ENCODE data around the gene C10orf67.
"Not testable (repeated sequence)": the region's sequence is repeated elsewhere in the genome, so short reads cannot be mapped to it uniquely, and the experiment has no call there.

The C10orf67 gene

DNA sequence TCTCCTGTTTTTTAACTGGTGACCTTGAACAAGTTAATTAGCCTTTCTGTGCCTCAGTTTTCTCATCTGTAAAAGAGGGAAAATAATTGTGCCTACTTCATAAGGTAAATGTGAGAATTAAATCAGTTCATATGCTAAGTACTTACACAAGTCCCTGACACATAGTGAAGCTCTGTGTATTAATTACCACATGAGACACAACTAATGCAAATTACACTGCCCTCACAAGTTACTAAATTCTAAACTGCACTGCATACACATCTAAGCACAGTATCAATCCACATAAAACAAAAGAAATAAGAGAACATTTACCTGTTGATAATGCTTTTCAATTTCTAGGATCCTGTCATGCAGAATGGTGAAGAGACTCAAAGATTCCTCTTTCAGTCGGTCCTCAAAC is 22.5 kb downstream of the C10orf67 start:
- no peaks in the 10 kb centered on the region for H3K79me2 ChIP-seq (ENCODE audit: control insufficient read depth, insufficient read depth, low read length, unreplicated experiment)
- no peak overlapping the region for H2AFZ ChIP-seq (ENCODE audit: low read length, unreplicated experiment)

DNA sequence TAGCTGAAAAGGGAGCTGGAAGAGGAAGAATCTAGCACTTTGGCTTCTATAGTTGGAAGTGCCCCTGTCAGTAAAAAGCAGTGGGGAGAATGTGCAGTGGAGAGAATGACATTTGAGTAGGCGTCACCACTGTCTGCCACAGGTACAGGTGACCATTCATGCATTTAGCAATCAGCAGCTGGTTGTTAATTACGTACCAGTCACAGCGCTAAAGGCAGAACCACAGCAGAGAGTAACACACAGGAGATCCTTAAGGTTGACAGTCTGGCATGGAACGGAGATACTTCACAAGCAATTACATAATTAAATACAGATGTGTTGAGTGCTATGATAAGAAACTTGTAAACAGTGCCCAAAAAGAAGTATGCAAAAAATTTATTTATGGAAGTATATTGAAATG is 24.8 kb downstream of the C10orf67 start:
- no peak overlapping the region for H2AFZ ChIP-seq (ENCODE audit: low read length, unreplicated experiment)
- no peak overlapping the region for H3K27ac ChIP-seq (ENCODE audit: low read depth, low read length)
- H3K4me1 ChIP-seq (ENCODE audit: control insufficient read depth, insufficient read depth, low read length, unreplicated experiment) = no peaks in the 10 kb centered on the region
- no peaks in the 10 kb centered on the region for H3K27me3 ChIP-seq (ENCODE audit: insufficient read depth, low read length)
- no peaks in the 10 kb centered on the region for H3K36me3 ChIP-seq (ENCODE audit: insufficient read depth, low read length)
- no peaks in the 10 kb centered on the region for H3K79me2 ChIP-seq (ENCODE audit: control insufficient read depth, insufficient read depth, low read length, unreplicated experiment)
- H3K4me3 ChIP-seq (ENCODE audit: low read depth, low read length) = no peak overlapping the region

More for the DNA sequence above, 22.5 kb downstream of the C10orf67 start:
- H3K27me3 ChIP-seq (ENCODE audit: insufficient read depth, low read length) = no peaks in the 10 kb centered on the region
- H3K4me1 ChIP-seq (ENCODE audit: control insufficient read depth, insufficient read depth, low read length, unreplicated experiment) = no peaks in the 10 kb centered on the region
- H3K36me3 ChIP-seq (ENCODE audit: insufficient read depth, low read length) = no peaks in the 10 kb centered on the region
- no peak overlapping the region for H3K27ac ChIP-seq (ENCODE audit: low read depth, low read length)
- no peak overlapping the region for H3K4me3 ChIP-seq (ENCODE audit: low read depth, low read length)

DNA sequence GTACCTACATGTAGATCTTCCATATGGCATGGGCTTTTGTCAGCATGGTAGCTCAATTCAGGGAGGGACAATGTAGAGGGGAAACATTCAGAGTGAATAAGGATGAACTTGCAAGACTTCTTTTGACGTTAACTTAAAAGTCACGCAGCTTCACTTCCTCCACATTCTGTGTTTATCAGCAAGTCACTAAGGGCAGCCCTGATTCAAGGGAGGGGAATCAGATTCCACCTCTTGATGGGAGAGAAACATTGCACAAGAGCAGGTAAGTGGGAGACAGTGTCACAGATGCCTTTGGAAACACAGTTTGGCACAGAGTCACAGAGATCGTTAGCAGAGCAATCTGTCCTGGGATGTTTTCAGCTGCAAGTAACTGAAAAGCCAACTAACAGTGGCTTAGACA is 26.2 kb downstream of the C10orf67 start:
- H2AFZ ChIP-seq (ENCODE audit: low read length, unreplicated experiment) = no peak overlapping the region

DNA sequence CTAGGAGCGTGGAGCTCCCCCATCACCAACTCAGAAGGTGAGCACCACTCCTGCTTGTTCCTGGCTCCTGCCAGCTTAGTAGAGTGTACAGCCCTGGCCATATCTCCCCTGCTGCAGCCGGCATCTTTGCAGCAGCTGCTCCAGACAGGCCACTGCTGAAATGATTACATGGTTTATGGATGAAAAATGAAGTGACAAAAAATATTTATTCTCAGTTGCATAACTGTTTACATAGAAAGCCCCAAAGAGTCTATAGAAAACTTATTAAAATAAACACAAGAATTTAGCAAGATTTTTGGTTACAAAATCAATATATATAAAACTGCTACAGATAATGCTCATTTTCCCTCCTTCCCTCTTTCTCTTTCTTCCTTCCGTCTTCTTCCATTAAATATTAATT is 27.2 kb downstream of the C10orf67 start:
- H3K4me3 ChIP-seq (ENCODE audit: low read depth, low read length) = no peak overlapping the region
- H3K79me2 ChIP-seq (ENCODE audit: control insufficient read depth, insufficient read depth, low read length, unreplicated experiment) = no peaks in the 10 kb centered on the region
- no peak overlapping the region for H3K27ac ChIP-seq (ENCODE audit: low read depth, low read length)
- peaks cover 2% of the 10 kb centered on the region; the same call in 1 of the 2 replicates for H3K27me3 ChIP-seq (ENCODE audit: insufficient read depth, low read length)
- no peaks in the 10 kb centered on the region for H3K36me3 ChIP-seq (ENCODE audit: insufficient read depth, low read length)
- no peak overlapping the region for H2AFZ ChIP-seq (ENCODE audit: low read length, unreplicated experiment)
- H3K4me1 ChIP-seq (ENCODE audit: control insufficient read depth, insufficient read depth, low read length, unreplicated experiment) = no peaks in the 10 kb centered on the region

More for the DNA sequence above, 26.2 kb downstream of the C10orf67 start:
- H3K36me3 ChIP-seq (ENCODE audit: insufficient read depth, low read length) = no peaks in the 10 kb centered on the region
- H3K27me3 ChIP-seq (ENCODE audit: insufficient read depth, low read length) = no peaks in the 10 kb centered on the region
- no peak overlapping the region for H3K4me3 ChIP-seq (ENCODE audit: low read depth, low read length)
- H3K4me1 ChIP-seq (ENCODE audit: control insufficient read depth, insufficient read depth, low read length, unreplicated experiment) = no peaks in the 10 kb centered on the region
- no peak overlapping the region for H3K27ac ChIP-seq (ENCODE audit: low read depth, low read length)
- H3K79me2 ChIP-seq (ENCODE audit: control insufficient read depth, insufficient read depth, low read length, unreplicated experiment) = no peaks in the 10 kb centered on the region

DNA sequence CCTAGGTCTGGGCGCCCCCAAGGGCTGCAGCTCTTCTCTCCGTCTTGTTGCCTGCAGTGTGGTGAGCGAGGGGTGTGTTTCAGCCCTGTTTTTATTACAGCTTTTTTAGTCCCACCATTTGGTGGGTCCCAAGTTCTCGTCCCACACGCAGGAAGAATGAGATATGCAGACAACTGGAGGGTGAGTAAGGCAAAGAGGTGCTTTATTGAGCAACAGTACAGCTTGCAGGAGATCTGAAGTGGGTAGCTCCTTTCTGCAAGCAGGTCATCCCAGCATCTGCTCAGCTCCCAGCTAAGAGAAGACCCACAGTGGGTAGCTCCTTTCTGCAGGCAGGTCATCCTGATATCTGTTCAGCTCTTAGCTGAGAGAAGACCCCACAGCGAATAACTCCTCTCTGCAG is 28.2 kb downstream of the C10orf67 start:
- no peak overlapping the region for H3K27ac ChIP-seq (ENCODE audit: low read depth, low read length)
- H2AFZ ChIP-seq (ENCODE audit: low read length, unreplicated experiment) = no peak overlapping the region
- H3K4me3 ChIP-seq (ENCODE audit: low read depth, low read length) = no peak overlapping the region
- H3K36me3 ChIP-seq (ENCODE audit: insufficient read depth, low read length) = no peaks in the 10 kb centered on the region
- H3K27me3 ChIP-seq (ENCODE audit: insufficient read depth, low read length) = peaks cover 6% of the 10 kb centered on the region; the same call in 1 of the 2 replicates
- no peaks in the 10 kb centered on the region for H3K4me1 ChIP-seq (ENCODE audit: control insufficient read depth, insufficient read depth, low read length, unreplicated experiment)
- no peaks in the 10 kb centered on the region for H3K79me2 ChIP-seq (ENCODE audit: control insufficient read depth, insufficient read depth, low read length, unreplicated experiment)

DNA sequence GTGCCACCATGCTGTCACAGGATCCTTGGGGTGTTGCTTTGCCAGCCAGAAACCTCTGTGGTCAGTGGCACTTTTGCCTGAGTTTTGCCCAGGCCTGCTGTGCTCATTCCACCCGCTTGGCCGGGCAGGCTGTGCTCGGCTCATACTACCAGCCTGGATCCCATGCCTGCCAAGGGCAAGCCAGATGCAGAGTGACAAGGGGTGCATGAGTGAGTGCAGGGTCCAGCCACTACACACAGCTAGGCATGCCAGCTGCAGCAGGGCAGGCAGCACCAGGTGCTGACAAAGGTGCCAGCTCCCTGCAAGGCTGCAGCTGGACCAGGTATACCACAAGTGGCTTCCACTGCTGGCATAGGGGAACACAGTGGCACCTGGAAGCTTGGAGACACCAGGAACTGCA is 28.6 kb downstream of the C10orf67 start:
- Histone ChIP-seq H3K27ac (ENCODE audit: low read depth, low read length) (no peak overlapping the region), H3K4me3 (ENCODE audit: low read depth, low read length) (no peak overlapping the region), H3K27me3 (ENCODE audit: insufficient read depth, low read length) (peaks cover 6% of the 10 kb centered on the region; the same call in 1 of the 2 replicates), H3K36me3 (ENCODE audit: insufficient read depth, low read length) (no peaks in the 10 kb centered on the region), H2AFZ (ENCODE audit: low read length, unreplicated experiment) (no peak overlapping the region), H3K79me2 (ENCODE audit: control insufficient read depth, insufficient read depth, low read length, unreplicated experiment) (no peaks in the 10 kb centered on the region), H3K4me1 (ENCODE audit: control insufficient read depth, insufficient read depth, low read length, unreplicated experiment) (no peaks in the 10 kb centered on the region)

DNA sequence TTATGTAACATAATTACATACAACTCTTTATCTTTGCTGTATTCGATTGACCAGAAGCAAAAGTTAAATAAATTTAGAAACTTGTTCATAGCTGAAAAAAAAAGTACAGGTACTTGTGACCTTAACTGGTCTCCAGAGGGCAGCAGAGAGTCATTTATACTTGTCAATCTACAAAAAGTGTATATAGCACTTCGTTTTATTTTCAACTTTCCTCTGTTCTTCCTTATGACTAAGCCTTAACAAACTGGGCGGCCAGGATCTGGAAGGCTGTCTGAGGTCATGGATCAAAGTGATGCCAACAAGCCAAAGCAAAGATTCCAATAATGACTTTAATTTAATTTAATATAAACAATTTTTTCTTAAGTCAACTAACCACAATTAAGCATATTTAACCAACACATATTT is 29.8 kb downstream of the C10orf67 start:
- no peaks in the 10 kb centered on the region for H3K4me1 ChIP-seq (ENCODE audit: control insufficient read depth, insufficient read depth, low read length, unreplicated experiment)
- no peak overlapping the region for H3K4me3 ChIP-seq (ENCODE audit: low read depth, low read length)
- peak overlapping the region; percentile 21 for H2AFZ ChIP-seq (ENCODE audit: low read length, unreplicated experiment)
- H3K79me2 ChIP-seq (ENCODE audit: control insufficient read depth, insufficient read depth, low read length, unreplicated experiment) = no peaks in the 10 kb centered on the region
- no peak overlapping the region for H3K27ac ChIP-seq (ENCODE audit: low read depth, low read length)
- H3K27me3 ChIP-seq (ENCODE audit: insufficient read depth, low read length) = peaks cover 6% of the 10 kb centered on the region; the same call in 1 of the 2 replicates
- no peaks in the 10 kb centered on the region for H3K36me3 ChIP-seq (ENCODE audit: insufficient read depth, low read length)

DNA sequence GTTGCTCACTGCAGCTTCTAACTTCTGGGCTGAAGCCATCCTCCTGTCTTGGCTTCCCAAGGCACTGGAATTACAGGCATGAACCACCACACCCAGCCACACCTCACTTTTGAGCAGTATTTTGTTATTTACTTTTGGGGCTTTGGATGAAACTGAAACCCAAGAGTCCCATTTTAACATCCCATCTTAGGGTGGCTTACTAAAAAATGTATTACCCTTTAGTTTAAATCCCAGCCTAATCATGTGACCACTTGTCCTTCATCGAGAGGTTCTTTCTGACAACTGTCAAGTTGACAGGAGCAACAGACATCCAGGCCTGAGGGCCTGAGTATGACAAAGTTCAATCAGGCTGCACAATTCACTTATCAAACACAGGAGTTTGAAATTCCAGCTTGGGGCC is 33.6 kb downstream of the C10orf67 start:
- H3K27ac ChIP-seq (ENCODE audit: low read depth, low read length) = no peak overlapping the region
- no peaks in the 10 kb centered on the region for H3K79me2 ChIP-seq (ENCODE audit: control insufficient read depth, insufficient read depth, low read length, unreplicated experiment)
- no peaks in the 10 kb centered on the region for H3K4me1 ChIP-seq (ENCODE audit: control insufficient read depth, insufficient read depth, low read length, unreplicated experiment)
- H3K36me3 ChIP-seq (ENCODE audit: insufficient read depth, low read length) = no peaks in the 10 kb centered on the region
- no peak overlapping the region for H2AFZ ChIP-seq (ENCODE audit: low read length, unreplicated experiment)
- H3K27me3 ChIP-seq (ENCODE audit: insufficient read depth, low read length) = peaks cover 22% of the 10 kb centered on the region
- no peak overlapping the region for H3K4me3 ChIP-seq (ENCODE audit: low read depth, low read length)

DNA sequence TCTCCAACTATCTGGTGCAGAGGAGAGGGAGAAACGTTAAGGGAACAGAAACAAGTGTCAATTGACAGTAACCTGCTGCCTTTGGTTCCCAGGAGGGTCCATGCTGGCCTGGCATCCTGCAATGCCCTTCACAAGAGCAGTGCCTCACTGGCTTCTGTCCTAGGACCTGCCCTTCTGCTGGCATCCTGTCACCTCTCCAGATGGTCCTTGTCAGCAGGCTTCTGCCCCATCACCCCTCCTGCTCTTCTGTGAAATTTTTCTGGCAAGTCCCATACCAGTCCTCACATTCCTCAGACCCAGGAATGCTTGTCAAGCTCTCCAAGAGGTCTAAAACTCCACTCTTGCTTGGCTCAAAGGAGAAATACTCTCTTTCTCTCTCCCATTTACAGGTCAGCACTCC is 34.2 kb downstream of the C10orf67 start:
- no peaks in the 10 kb centered on the region for H3K79me2 ChIP-seq (ENCODE audit: control insufficient read depth, insufficient read depth, low read length, unreplicated experiment)
- H3K36me3 ChIP-seq (ENCODE audit: insufficient read depth, low read length) = no peaks in the 10 kb centered on the region
- H3K4me1 ChIP-seq (ENCODE audit: control insufficient read depth, insufficient read depth, low read length, unreplicated experiment) = no peaks in the 10 kb centered on the region
- no peak overlapping the region for H3K27ac ChIP-seq (ENCODE audit: low read depth, low read length)
- no peak overlapping the region for H3K4me3 ChIP-seq (ENCODE audit: low read depth, low read length)
- peaks cover 22% of the 10 kb centered on the region for H3K27me3 ChIP-seq (ENCODE audit: insufficient read depth, low read length)
- no peak overlapping the region for H2AFZ ChIP-seq (ENCODE audit: low read length, unreplicated experiment)

DNA sequence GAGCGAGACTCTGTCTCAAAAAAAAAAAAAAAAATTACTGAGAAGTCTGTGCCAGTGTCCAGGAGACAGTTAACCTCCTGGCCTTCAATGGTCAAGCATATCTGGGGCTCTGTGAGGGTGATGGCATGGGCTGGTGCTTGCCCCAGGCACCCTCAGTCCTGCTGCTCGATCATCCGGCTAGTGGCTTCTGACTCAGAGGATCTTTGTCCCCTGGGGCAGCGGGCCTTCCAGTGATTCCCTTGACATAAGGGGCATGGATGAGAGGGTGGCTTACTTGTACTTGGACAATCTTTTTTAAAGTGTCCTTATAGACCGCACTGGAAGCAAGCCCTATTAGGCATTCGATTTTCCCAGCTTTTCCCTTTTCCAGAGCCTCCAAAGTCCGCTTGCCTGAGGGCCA is 44.6 kb downstream of the C10orf67 start:
- peaks cover 25% of the 10 kb centered on the region for H3K27me3 ChIP-seq (ENCODE audit: insufficient read depth, low read length)
- H3K4me1 ChIP-seq (ENCODE audit: control insufficient read depth, insufficient read depth, low read length, unreplicated experiment); H3K36me3 ChIP-seq (ENCODE audit: insufficient read depth, low read length); H2AFZ ChIP-seq (ENCODE audit: low read length, unreplicated experiment); H3K79me2 ChIP-seq (ENCODE audit: control insufficient read depth, insufficient read depth, low read length, unreplicated experiment); H3K4me3 ChIP-seq (ENCODE audit: low read depth, low read length); H3K27ac ChIP-seq (ENCODE audit: low read depth, low read length): not testable (repeated sequence)

DNA sequence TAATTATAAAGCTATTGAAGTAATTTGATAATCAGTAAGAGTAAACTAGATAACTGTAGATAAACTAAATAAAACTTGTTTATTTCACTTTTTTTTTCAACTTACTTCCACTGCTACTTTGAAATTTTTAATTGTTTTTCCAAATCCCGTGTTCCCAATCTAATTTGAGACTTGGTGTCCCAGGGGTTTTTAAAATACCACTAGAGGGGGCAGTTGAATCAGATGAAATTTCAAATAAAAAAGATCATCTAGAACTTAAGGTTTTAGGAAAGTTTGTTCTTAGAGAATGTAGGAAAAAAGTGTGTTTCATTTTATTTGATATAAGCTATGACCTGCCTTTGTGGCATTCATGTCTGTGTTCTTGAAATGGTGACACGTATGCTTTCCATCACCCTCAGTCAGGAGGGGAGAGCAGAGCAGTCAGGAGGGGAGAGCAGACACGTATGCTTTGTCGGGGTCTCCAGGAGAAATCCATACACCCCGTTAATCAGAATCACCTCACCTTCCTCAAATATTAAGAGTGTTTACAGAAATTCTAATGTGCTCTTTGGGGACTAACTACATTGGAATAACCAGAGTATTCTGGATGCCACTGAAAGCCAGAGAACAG is 49.9 kb downstream of the C10orf67 start:
- Histone ChIP-seq H3K36me3 (ENCODE audit: insufficient read depth, low read length) (no peaks in the 10 kb centered on the region), H2AFZ (ENCODE audit: low read length, unreplicated experiment) (no peak overlapping the region), H3K27me3 (ENCODE audit: insufficient read depth, low read length) (peaks cover 48% of the 10 kb centered on the region), H3K4me3 (ENCODE audit: low read depth, low read length) (no peak overlapping the region), H3K79me2 (ENCODE audit: control insufficient read depth, insufficient read depth, low read length, unreplicated experiment) (no peaks in the 10 kb centered on the region), H3K27ac (ENCODE audit: low read depth, low read length) (no peak overlapping the region), H3K4me1 (ENCODE audit: control insufficient read depth, insufficient read depth, low read length, unreplicated experiment) (no peaks in the 10 kb centered on the region)

All from ACC112 (cell line).